ENCODE data around the gene OR5AU1.
A peak's percentile ranks its signal among the peaks of the same experiment; 100 is the strongest.

The OR5AU1 gene

DNA sequence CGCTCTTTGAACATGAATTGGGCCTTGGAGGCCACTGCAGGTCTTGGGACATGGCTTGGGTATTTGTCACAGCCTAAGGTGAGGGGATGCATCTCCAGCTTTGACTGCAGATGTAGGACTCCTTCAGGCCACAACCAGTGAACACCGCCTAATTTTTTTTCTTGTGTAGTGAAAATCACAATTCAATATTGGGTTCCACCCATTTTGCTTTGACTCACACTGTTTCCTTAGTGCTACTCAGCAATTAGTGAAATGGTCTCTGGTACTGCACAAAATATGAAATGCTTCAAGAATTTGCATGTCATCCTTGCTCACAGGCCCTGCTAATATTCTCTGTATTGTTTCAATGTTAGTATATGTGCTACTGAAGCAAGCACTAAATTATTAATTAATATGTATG is 42.5 kb downstream of the OR5AU1 start:
- TF ChIP-seq CEBPB (IDR thresholded peaks at IDR 0.05) (no peak), TEAD4 (IDR thresholded peaks at IDR 0.05) (no peak), TCF12 (IDR thresholded peaks at IDR 0.05; ENCODE audit: low read depth) (no peak), FOXM1 (IDR thresholded peaks at IDR 0.05; ENCODE audit: borderline replicate concordance, low read depth) (no peak), YY1 (IDR thresholded peaks at IDR 0.05; ENCODE audit: low read depth) (no peak)
- TF ChIP-seq, protein P1, sequence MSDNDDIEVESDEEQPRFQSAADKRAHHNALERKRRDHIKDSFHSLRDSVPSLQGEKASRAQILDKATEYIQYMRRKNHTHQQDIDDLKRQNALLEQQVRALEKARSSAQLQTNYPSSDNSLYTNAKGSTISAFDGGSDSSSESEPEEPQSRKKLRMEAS (IDR thresholded peaks at IDR 0.05), result no peak
- TF ChIP-seq, protein P2, sequence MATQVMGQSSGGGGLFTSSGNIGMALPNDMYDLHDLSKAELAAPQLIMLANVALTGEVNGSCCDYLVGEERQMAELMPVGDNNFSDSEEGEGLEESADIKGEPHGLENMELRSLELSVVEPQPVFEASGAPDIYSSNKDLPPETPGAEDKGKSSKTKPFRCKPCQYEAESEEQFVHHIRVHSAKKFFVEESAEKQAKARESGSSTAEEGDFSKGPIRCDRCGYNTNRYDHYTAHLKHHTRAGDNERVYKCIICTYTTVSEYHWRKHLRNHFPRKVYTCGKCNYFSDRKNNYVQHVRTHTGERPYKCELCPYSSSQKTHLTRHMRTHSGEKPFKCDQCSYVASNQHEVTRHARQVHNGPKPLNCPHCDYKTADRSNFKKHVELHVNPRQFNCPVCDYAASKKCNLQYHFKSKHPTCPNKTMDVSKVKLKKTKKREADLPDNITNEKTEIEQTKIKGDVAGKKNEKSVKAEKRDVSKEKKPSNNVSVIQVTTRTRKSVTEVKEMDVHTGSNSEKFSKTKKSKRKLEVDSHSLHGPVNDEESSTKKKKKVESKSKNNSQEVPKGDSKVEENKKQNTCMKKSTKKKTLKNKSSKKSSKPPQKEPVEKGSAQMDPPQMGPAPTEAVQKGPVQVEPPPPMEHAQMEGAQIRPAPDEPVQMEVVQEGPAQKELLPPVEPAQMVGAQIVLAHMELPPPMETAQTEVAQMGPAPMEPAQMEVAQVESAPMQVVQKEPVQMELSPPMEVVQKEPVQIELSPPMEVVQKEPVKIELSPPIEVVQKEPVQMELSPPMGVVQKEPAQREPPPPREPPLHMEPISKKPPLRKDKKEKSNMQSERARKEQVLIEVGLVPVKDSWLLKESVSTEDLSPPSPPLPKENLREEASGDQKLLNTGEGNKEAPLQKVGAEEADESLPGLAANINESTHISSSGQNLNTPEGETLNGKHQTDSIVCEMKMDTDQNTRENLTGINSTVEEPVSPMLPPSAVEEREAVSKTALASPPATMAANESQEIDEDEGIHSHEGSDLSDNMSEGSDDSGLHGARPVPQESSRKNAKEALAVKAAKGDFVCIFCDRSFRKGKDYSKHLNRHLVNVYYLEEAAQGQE (IDR thresholded peaks at IDR 0.05; ENCODE audit: low read depth), result no peak

DNA sequence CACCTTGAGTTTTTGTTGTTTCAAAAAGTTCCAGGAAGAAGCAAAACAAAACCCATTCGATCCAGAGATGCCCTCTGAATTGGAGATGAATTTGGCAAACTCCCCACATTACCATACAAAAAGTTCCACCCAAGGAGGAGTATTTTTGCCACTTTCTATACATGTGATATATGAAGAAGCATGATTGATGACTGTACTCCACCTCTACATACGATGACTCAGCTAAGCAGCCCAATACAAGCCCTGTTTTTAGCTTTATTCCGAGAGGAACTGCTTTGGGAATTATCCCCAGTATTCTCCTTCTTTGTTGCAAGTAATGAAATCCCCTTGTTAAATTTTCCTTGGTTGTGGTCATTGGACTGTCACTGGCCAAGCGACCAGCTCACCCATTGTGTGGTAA is 43.6 kb downstream of the OR5AU1 start:
- TF ChIP-seq, protein P2 (IDR thresholded peaks at IDR 0.05; ENCODE audit: low read depth), result no peak
- no peak for TF ChIP-seq CEBPB (IDR thresholded peaks at IDR 0.05)
- no peak for TF ChIP-seq CREB1 (IDR thresholded peaks at IDR 0.05; ENCODE audit: low read depth)
- TF ChIP-seq TAF1 (IDR thresholded peaks at IDR 0.05; ENCODE audit: low read depth), result no peak
- no peak for TF ChIP-seq ZBTB7A (IDR thresholded peaks at IDR 0.05; ENCODE audit: low read depth)
- TF ChIP-seq NFIC (IDR thresholded peaks at IDR 0.05), result no peak
- TF ChIP-seq, protein P3, sequence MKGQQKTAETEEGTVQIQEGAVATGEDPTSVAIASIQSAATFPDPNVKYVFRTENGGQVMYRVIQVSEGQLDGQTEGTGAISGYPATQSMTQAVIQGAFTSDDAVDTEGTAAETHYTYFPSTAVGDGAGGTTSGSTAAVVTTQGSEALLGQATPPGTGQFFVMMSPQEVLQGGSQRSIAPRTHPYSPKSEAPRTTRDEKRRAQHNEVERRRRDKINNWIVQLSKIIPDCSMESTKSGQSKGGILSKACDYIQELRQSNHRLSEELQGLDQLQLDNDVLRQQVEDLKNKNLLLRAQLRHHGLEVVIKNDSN (IDR thresholded peaks at IDR 0.05), result no peak
- TF ChIP-seq YY1 (IDR thresholded peaks at IDR 0.05; ENCODE audit: low read depth), result no peak
- TF ChIP-seq TCF12 (IDR thresholded peaks at IDR 0.05; ENCODE audit: low read depth), result no peak
- no peak for TF ChIP-seq EGR1 (IDR thresholded peaks at IDR 0.05)
- no peak for TF ChIP-seq TEAD4 (IDR thresholded peaks at IDR 0.05)
- no peak for TF ChIP-seq RAD21 (IDR thresholded peaks at IDR 0.05; ENCODE audit: low read depth)
- TF ChIP-seq FOXM1 (IDR thresholded peaks at IDR 0.05; ENCODE audit: borderline replicate concordance, low read depth), result no peak
- TF ChIP-seq, protein P1 (IDR thresholded peaks at IDR 0.05), result no peak

DNA sequence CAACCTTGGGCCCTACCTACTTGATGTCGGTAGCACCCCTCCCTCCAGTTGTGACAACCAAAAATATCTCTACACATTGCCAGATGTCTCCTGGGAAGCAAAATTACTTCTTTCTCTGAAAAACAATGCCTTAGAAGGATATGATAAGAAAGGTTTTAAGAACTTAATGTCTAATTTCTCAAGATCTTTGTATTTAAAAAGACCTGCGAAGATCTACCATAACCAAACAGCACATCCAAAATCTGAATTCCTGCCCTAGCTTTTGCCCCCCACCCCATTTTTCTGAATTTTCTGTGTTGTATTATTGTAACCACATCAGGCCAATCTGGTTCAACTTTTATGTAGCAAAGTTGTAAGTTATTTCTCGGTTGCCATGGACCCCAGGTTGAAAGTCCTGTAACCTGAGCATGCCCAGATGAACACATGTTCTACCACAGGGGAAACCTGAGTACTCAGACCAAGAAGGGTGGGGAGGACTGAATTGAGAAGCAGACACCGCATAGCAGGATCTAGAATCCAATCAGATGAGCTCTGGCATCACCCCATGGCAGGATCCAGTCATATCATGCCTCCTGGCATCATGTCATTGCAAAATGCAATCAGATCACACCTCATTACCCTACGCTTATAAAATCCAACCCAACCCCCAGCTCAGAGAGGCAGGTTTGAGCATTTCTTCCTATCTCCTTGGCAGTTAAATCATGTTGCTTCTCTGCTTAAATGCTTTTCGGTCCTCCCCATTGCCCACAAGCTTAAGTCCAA is 46.3 kb downstream of the OR5AU1 start:
- TF ChIP-seq, protein P1 (IDR thresholded peaks at IDR 0.05), result 0 out of 2 replicates have a peak, but pooled peaks have one; percentile 10
- no peak for TF ChIP-seq NFIC (IDR thresholded peaks at IDR 0.05)

DNA sequence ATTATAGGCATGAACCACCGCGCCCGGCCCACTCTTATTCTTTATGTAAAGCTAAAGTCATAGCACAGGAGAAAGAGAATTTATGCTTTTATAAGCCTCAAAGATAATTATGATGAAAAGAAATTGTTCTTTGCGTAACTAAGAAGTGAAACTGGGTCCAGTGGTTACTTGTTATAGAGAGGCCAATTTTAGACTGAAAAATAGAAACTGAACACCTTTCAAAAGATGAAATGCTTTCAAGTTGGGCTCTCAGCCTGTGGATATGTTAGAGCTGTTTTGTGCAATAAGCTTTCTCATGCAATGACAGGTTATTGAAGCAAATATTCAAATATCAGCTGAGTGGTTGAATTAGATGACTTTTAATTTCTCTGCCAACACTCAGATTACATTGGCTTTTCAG is 47.1 kb downstream of the OR5AU1 start:
- no peak for TF ChIP-seq EGR1 (IDR thresholded peaks at IDR 0.05)
- TF ChIP-seq TAF1 (IDR thresholded peaks at IDR 0.05; ENCODE audit: low read depth), result no peak
- TF ChIP-seq EP300 (IDR thresholded peaks at IDR 0.05; ENCODE audit: borderline replicate concordance), result no peak
- no peak for TF ChIP-seq YY1 (IDR thresholded peaks at IDR 0.05; ENCODE audit: low read depth)
- TF ChIP-seq, protein P1 (IDR thresholded peaks at IDR 0.05), result no peak
- no peak for TF ChIP-seq TCF12 (IDR thresholded peaks at IDR 0.05; ENCODE audit: low read depth)
- no peak for TF ChIP-seq TEAD4 (IDR thresholded peaks at IDR 0.05)
- TF ChIP-seq, protein P3 (IDR thresholded peaks at IDR 0.05), result no peak
- TF ChIP-seq ZBTB7A (IDR thresholded peaks at IDR 0.05; ENCODE audit: low read depth), result no peak
- no peak for TF ChIP-seq CEBPB (IDR thresholded peaks at IDR 0.05)
- TF ChIP-seq, protein P2 (IDR thresholded peaks at IDR 0.05; ENCODE audit: low read depth), result no peak
- TF ChIP-seq FOXM1 (IDR thresholded peaks at IDR 0.05; ENCODE audit: borderline replicate concordance, low read depth), result no peak
- no peak for TF ChIP-seq RAD21 (IDR thresholded peaks at IDR 0.05; ENCODE audit: low read depth)
- TF ChIP-seq NFIC (IDR thresholded peaks at IDR 0.05), result no peak
- TF ChIP-seq CREB1 (IDR thresholded peaks at IDR 0.05; ENCODE audit: low read depth), result no peak
